ENCODE measurements around the gene IL4. TPM values are rescaled to one million over a fixed set of nuclear protein-coding genes. Genes with fewer than 3 reads are reported as not detected.

The IL4 gene
- total and polyA plus RNA-seq, 2 experiments from 2014 or later, result not detected

DNA sequence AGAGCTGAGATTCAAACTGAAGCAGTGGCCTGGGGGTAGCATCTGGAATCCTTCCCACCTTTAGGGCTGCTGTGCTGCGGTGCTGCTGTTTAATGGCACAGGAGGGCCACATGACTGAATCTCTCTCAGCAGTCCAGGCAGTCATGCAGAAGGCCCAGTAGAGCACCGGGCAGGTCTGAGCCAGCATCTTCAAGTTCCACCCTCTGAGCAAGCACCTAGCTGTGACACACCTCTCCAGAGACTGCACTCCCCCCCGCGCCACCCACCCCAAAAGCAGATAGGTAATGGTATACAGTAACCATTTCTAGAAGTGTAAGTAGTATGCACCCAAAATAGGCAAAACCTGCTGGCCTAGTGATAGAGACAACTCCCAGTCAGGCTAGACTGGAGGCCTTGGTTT lies 8.2 kb downstream of the IL4 start:
- Histone ChIP-seq H4K20me1 (ENCODE audit: insufficient read depth, poor library complexity, severe bottlenecking) (no peaks in the 10 kb centered on the region), H3K9me3 (ENCODE audit: low read depth) (no peaks in the 10 kb centered on the region), H3K4me1 (ENCODE audit: insufficient read depth) (peaks cover 1% of the 10 kb centered on the region), H3K27me3 (no peaks in the 10 kb centered on the region), H3K4me3 (no peak overlapping the region), H3K79me2 (no peaks in the 10 kb centered on the region), H3K27ac (no peak overlapping the region), H2AFZ (no peak overlapping the region), H3K4me2 (no peak overlapping the region), H3K36me3 (replicated peaks; ENCODE audit: insufficient read depth, low read depth) (no peaks in the 10 kb centered on the region), H3K9me2 (replicated peaks; ENCODE audit: insufficient read depth) (no peaks in the 10 kb centered on the region)
- WGBS (ENCODE audit: low lambda C conversion rate, missing lambda C conversion rate), result 94% methylated on average over 4 of the region's 4 CpGs
- DNase-seq (ENCODE audit: low spot score), result no peak
- TF ChIP-seq CTCF (IDR thresholded peaks at IDR 0.05; ENCODE audit: poor library complexity) (no peak), EZH2 (IDR thresholded peaks at IDR 0.05; ENCODE audit: borderline replicate concordance) (no peak), EZH2phosphoT487 (IDR thresholded peaks at IDR 0.05; ENCODE audit: low read depth, severe bottlenecking, unreplicated experiment) (no peak)

GRCh38 chr5:132684491-132684890 lies 10.7 kb downstream of the IL4 start:
- Histone ChIP-seq H3K4me1 (ENCODE audit: insufficient read depth) (no peaks in the 10 kb centered on the region), H3K27me3 (no peaks in the 10 kb centered on the region), H3K27ac (no peak overlapping the region), H3K9me2 (replicated peaks; ENCODE audit: insufficient read depth) (no peaks in the 10 kb centered on the region), H4K20me1 (ENCODE audit: insufficient read depth, poor library complexity, severe bottlenecking) (no peaks in the 10 kb centered on the region), H3K79me2 (no peaks in the 10 kb centered on the region), H3K9me3 (ENCODE audit: low read depth) (no peaks in the 10 kb centered on the region), H3K4me2 (no peak overlapping the region), H2AFZ (no peak overlapping the region), H3K36me3 (replicated peaks; ENCODE audit: insufficient read depth, low read depth) (no peaks in the 10 kb centered on the region), H3K4me3 (no peak overlapping the region)
- no peak for DNase-seq (ENCODE audit: low spot score)
- TF ChIP-seq CTCF (IDR thresholded peaks at IDR 0.05; ENCODE audit: poor library complexity), result no peak
- no peak for TF ChIP-seq EZH2 (IDR thresholded peaks at IDR 0.05; ENCODE audit: borderline replicate concordance)
- no peak for TF ChIP-seq EZH2phosphoT487 (IDR thresholded peaks at IDR 0.05; ENCODE audit: low read depth, severe bottlenecking, unreplicated experiment)
- 95% methylated on average over 6 of the region's 6 CpGs for WGBS (ENCODE audit: low lambda C conversion rate, missing lambda C conversion rate)

GRCh38 chr5:132684922-132685720 lies 11.3 kb downstream of the IL4 start:
- Histone ChIP-seq H3K36me3 (replicated peaks; ENCODE audit: insufficient read depth, low read depth) (no peaks in the 10 kb centered on the region), H3K9me2 (replicated peaks; ENCODE audit: insufficient read depth) (no peaks in the 10 kb centered on the region), H3K9me3 (ENCODE audit: low read depth) (no peaks in the 10 kb centered on the region), H2AFZ (no peak overlapping the region), H3K4me1 (ENCODE audit: insufficient read depth) (no peaks in the 10 kb centered on the region), H3K4me2 (no peak overlapping the region), H3K27ac (no peak overlapping the region), H3K4me3 (no peak overlapping the region), H4K20me1 (ENCODE audit: insufficient read depth, poor library complexity, severe bottlenecking) (no peaks in the 10 kb centered on the region), H3K79me2 (no peaks in the 10 kb centered on the region), H3K27me3 (no peaks in the 10 kb centered on the region)
- TF ChIP-seq CTCF (IDR thresholded peaks at IDR 0.05; ENCODE audit: poor library complexity), result no peak
- TF ChIP-seq EZH2phosphoT487 (IDR thresholded peaks at IDR 0.05; ENCODE audit: low read depth, severe bottlenecking, unreplicated experiment), result no peak
- TF ChIP-seq EZH2 (IDR thresholded peaks at IDR 0.05; ENCODE audit: borderline replicate concordance), result no peak
- WGBS (ENCODE audit: low lambda C conversion rate, missing lambda C conversion rate), result 95% methylated on average over 12 of the region's 12 CpGs
- DNase-seq (ENCODE audit: low spot score), result no peak

Data from hepatocyte (in vitro differentiated cells).